ENCODE measurements around the gene EPHA4. TPM values are rescaled to one million over a fixed set of nuclear protein-coding genes. Genes with fewer than 3 reads are reported as not detected.
A peak's percentile ranks its signal among the peaks of the same experiment; 100 is the strongest.

Gene EPHA4
- total RNA-seq (2014; rRNA removed; shearing (Covaris generic)), result 1.3 and 2.7 TPM in 2 replicates

GRCh38 chr2:221572219-221572820 is at the start of gene EPHA4:
Gene EPHA4, minus strand, starts transcription at chr2:221572304. Its CDS starts 56 bp downstream, at chr2:221572248.
- Histone ChIP-seq H3K27me3 (replicated peaks) (peaks cover 24% of the 10 kb centered on the region), H3K4me1 (replicated peaks) (peaks cover 34% of the 10 kb centered on the region), H3K9me3 (replicated peaks) (no peaks in the 10 kb centered on the region), H3K4me3 (peak within 1 kb of the TSS; percentile 43), H3K36me3 (no peaks in the 10 kb centered on the region), H3K27ac (no peak within 1 kb of the TSS)
- DNase-seq (ENCODE audit: low read depth in 1 of 2, low spot score in 2 of 2), result peak; percentile 76 to 78

- DNase-seq (ENCODE audit: low read depth in 1 of 2, low spot score in 2 of 2), result no peak
- H3K4me1 ChIP-seq (replicated peaks), result no peaks in the 10 kb centered on the region
- no peaks in the 10 kb centered on the region for H3K36me3 ChIP-seq
These were observed 45.9 kb upstream of the EPHA4 start for GRCh38 chr2:221618007-221618406.

GRCh38 chr2:221616561-221616960 is 44.5 kb upstream of the EPHA4 start:
- Histone ChIP-seq H3K4me3 (no peak overlapping the region), H3K9me3 (replicated peaks) (no peaks in the 10 kb centered on the region), H3K27ac (no peak overlapping the region), H3K4me1 (replicated peaks) (no peaks in the 10 kb centered on the region), H3K27me3 (replicated peaks) (no peaks in the 10 kb centered on the region), H3K36me3 (no peaks in the 10 kb centered on the region)
- no peak for DNase-seq (ENCODE audit: low read depth in 1 of 2, low spot score in 2 of 2)

More at GRCh38 chr2:221618007-221618406, 45.9 kb upstream of the EPHA4 start:
- H3K27ac ChIP-seq, result no peak overlapping the region
- no peak overlapping the region for H3K4me3 ChIP-seq
- H3K27me3 ChIP-seq (replicated peaks), result no peaks in the 10 kb centered on the region
- no peaks in the 10 kb centered on the region for H3K9me3 ChIP-seq (replicated peaks)

- Histone ChIP-seq H3K4me1 (replicated peaks) (no peaks in the 10 kb centered on the region), H3K27ac (no peak overlapping the region), H3K4me3 (no peak overlapping the region), H3K9me3 (replicated peaks) (no peaks in the 10 kb centered on the region), H3K36me3 (no peaks in the 10 kb centered on the region), H3K27me3 (replicated peaks) (no peaks in the 10 kb centered on the region)
- no peak for DNase-seq (ENCODE audit: low read depth in 1 of 2, low spot score in 2 of 2)
These were observed 42.2 kb upstream of the EPHA4 start for GRCh38 chr2:221614274-221614673.

- no peaks in the 10 kb centered on the region for H3K27me3 ChIP-seq (replicated peaks)
- no peak overlapping the region for H3K4me3 ChIP-seq
- no peaks in the 10 kb centered on the region for H3K9me3 ChIP-seq (replicated peaks)
- no peaks in the 10 kb centered on the region for H3K36me3 ChIP-seq
- H3K4me1 ChIP-seq (replicated peaks), result no peaks in the 10 kb centered on the region
- no peak overlapping the region for H3K27ac ChIP-seq
- no peak for DNase-seq (ENCODE audit: low read depth in 1 of 2, low spot score in 2 of 2)
These were observed 40.7 kb upstream of the EPHA4 start for GRCh38 chr2:221612800-221613199.

GRCh38 chr2:221612161-221612560 is 40.1 kb upstream of the EPHA4 start:
- no peaks in the 10 kb centered on the region for H3K9me3 ChIP-seq (replicated peaks)
- H3K27me3 ChIP-seq (replicated peaks), result no peaks in the 10 kb centered on the region
- no peak overlapping the region for H3K27ac ChIP-seq
- no peak for DNase-seq (ENCODE audit: low read depth in 1 of 2, low spot score in 2 of 2)
- H3K4me1 ChIP-seq (replicated peaks), result no peaks in the 10 kb centered on the region
- no peak overlapping the region for H3K4me3 ChIP-seq
- no peaks in the 10 kb centered on the region for H3K36me3 ChIP-seq

GRCh38 chr2:221610675-221611074 is 38.6 kb upstream of the EPHA4 start:
- H3K27me3 ChIP-seq (replicated peaks), result no peaks in the 10 kb centered on the region
- H3K4me3 ChIP-seq, result no peak overlapping the region
- H3K4me1 ChIP-seq (replicated peaks), result no peaks in the 10 kb centered on the region

GRCh38 chr2:221610255-221610654 is 38.2 kb upstream of the EPHA4 start:
- H3K27me3 ChIP-seq (replicated peaks), result no peaks in the 10 kb centered on the region
- H3K27ac ChIP-seq, result no peak overlapping the region
- H3K4me3 ChIP-seq, result no peak overlapping the region
- no peak for DNase-seq (ENCODE audit: low read depth in 1 of 2, low spot score in 2 of 2)
- H3K36me3 ChIP-seq, result no peaks in the 10 kb centered on the region
- H3K9me3 ChIP-seq (replicated peaks), result no peaks in the 10 kb centered on the region
- no peaks in the 10 kb centered on the region for H3K4me1 ChIP-seq (replicated peaks)

More at GRCh38 chr2:221610675-221611074, 38.6 kb upstream of the EPHA4 start:
- H3K9me3 ChIP-seq (replicated peaks), result no peaks in the 10 kb centered on the region
- no peak overlapping the region for H3K27ac ChIP-seq
- no peaks in the 10 kb centered on the region for H3K36me3 ChIP-seq
- no peak for DNase-seq (ENCODE audit: low read depth in 1 of 2, low spot score in 2 of 2)

- Histone ChIP-seq H3K36me3 (no peaks in the 10 kb centered on the region), H3K27me3 (replicated peaks) (no peaks in the 10 kb centered on the region), H3K4me1 (replicated peaks) (no peaks in the 10 kb centered on the region), H3K9me3 (replicated peaks) (no peaks in the 10 kb centered on the region), H3K27ac (no peak overlapping the region), H3K4me3 (no peak overlapping the region)
- DNase-seq (ENCODE audit: low read depth in 1 of 2, low spot score in 2 of 2), result no peak
These were observed 36.3 kb upstream of the EPHA4 start for GRCh38 chr2:221608442-221608841.

DNA sequence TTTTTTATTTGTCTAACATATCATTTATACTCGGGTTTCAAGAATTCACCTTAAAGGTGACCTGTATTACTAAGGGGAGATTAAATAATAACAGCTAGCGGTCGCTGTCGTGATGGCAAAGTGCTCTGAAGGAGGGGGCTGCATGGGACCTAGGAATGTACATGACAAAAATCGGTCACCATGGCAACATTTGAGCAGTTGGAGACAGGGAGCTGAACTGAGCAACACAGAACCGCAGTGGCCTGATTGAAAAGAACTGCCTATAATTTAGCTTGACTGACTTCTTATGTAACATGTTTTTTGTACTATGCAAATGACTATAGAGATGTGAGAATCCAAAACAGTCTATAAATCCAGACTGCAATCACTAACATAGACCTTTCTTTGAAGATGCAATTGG is 34.3 kb upstream of the EPHA4 start:
- Histone ChIP-seq H3K4me1 (replicated peaks) (no peaks in the 10 kb centered on the region), H3K4me3 (no peak overlapping the region), H3K36me3 (no peaks in the 10 kb centered on the region), H3K9me3 (replicated peaks) (no peaks in the 10 kb centered on the region), H3K27ac (no peak overlapping the region), H3K27me3 (replicated peaks) (no peaks in the 10 kb centered on the region)
- DNase-seq (ENCODE audit: low read depth in 1 of 2, low spot score in 2 of 2), result no peak

DNA sequence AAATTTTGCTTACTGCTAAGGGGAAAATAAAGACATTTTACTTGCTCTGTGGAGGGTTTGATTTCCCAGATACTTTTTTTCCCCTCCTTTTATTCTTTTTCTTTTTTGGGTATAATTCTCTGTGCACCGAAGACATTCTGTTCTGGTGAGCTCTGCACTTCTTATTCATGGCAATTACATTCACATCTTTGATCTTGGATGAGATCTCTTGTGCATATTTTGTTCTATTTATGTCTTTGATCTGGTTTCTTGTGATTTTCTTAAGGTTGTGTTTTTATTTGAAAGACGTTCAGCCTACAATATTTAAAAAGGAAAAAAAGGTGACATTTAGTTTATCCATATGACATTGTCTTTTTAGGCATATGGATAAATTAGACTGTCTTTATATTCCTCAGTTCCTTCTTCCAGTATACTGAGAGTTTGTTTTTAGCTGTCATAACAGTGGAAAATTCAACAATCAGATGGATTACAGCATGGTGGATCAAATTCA is 33.7 kb upstream of the EPHA4 start:
- Histone ChIP-seq H3K27ac (no peak overlapping the region), H3K36me3 (no peaks in the 10 kb centered on the region), H3K27me3 (replicated peaks) (no peaks in the 10 kb centered on the region), H3K9me3 (replicated peaks) (no peaks in the 10 kb centered on the region), H3K4me3 (no peak overlapping the region), H3K4me1 (replicated peaks) (no peaks in the 10 kb centered on the region)
- DNase-seq (ENCODE audit: low read depth in 1 of 2, low spot score in 2 of 2), result no peak

DNA sequence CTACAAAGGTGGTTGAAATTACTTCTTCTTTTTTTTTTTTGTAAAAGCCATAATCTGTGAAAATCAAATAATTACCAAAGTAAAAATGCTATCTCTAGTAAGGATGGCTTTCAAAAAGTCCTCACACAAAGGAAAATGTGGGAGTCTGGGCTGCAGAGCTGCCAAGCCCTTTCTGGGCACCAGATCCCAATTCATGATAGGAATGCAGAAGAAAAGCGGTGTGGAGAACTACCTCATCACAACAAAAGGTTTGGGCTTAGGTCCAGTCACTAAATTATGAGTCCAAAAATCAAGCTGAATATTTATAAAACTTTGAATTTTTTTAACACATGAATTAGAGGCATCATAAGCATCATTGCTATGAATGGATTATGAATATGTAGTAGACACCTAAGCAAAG is 30.8 kb upstream of the EPHA4 start:
- Histone ChIP-seq H3K9me3 (replicated peaks) (no peaks in the 10 kb centered on the region), H3K4me3 (no peak overlapping the region), H3K27ac (no peak overlapping the region), H3K4me1 (replicated peaks) (no peaks in the 10 kb centered on the region), H3K27me3 (replicated peaks) (no peaks in the 10 kb centered on the region), H3K36me3 (no peaks in the 10 kb centered on the region)
- no peak for DNase-seq (ENCODE audit: low read depth in 1 of 2, low spot score in 2 of 2)

DNA sequence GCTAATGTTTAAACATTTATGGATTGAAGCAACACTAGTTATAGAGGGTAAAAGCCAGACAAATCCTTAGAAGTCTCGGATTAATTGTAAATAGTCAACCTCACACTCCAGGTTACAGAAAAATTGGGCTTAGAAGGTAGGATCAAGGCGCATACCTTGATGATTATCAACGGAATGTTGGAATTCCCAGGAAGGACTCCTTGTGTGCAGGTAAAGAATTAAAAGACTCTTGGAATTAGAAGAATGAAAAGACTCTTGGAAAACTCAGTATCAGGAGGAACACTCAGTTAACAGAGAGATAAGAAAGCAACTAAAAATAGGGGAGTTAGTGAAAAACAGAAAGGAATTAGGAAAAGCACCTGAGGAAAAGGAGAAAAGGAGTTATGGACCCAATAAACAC is 29.3 kb upstream of the EPHA4 start:
- no peak overlapping the region for H3K27ac ChIP-seq
- no peaks in the 10 kb centered on the region for H3K4me1 ChIP-seq (replicated peaks)
- H3K4me3 ChIP-seq, result no peak overlapping the region
- H3K9me3 ChIP-seq (replicated peaks), result no peaks in the 10 kb centered on the region
- no peak for DNase-seq (ENCODE audit: low read depth in 1 of 2, low spot score in 2 of 2)
- H3K36me3 ChIP-seq, result no peaks in the 10 kb centered on the region
- H3K27me3 ChIP-seq (replicated peaks), result no peaks in the 10 kb centered on the region

GRCh38 chr2:221600388-221600787 is 28.3 kb upstream of the EPHA4 start:
- Histone ChIP-seq H3K4me3 (no peak overlapping the region), H3K9me3 (replicated peaks) (no peaks in the 10 kb centered on the region), H3K27ac (no peak overlapping the region), H3K27me3 (replicated peaks) (no peaks in the 10 kb centered on the region), H3K4me1 (replicated peaks) (no peaks in the 10 kb centered on the region), H3K36me3 (no peaks in the 10 kb centered on the region)
- DNase-seq (ENCODE audit: low read depth in 1 of 2, low spot score in 2 of 2), result no peak

GRCh38 chr2:221596192-221596591 is 24.1 kb upstream of the EPHA4 start:
- H3K9me3 ChIP-seq (replicated peaks), result no peaks in the 10 kb centered on the region
- H3K4me3 ChIP-seq, result no peak overlapping the region
- DNase-seq (ENCODE audit: low read depth in 1 of 2, low spot score in 2 of 2), result no peak
- no peak overlapping the region for H3K27ac ChIP-seq
- no peaks in the 10 kb centered on the region for H3K27me3 ChIP-seq (replicated peaks)
- H3K4me1 ChIP-seq (replicated peaks), result peaks cover 2% of the 10 kb centered on the region
- no peaks in the 10 kb centered on the region for H3K36me3 ChIP-seq

Measured in SJSA1 (cell line).